Vagina (tissue), 2 donors: ENCODE results near the gene PRR14. TPM values are rescaled to one million over a fixed set of nuclear protein-coding genes. Genes with fewer than 3 reads are reported as not detected.

Experiments used
- DNase-seq, 2 donors: peaks; one replicate each; pipeline ENCODE4 v3.0.0-alpha.2; 2017; ENCODE audit errors: extremely low spot score in 2 of 2
- H3K27ac ChIP-seq: fragments of 200-600 bp; sonication (generic); one replicate; pipeline ENCODE4 v1.5.1; 2019
- H3K27me3 ChIP-seq: fragments of 200-600 bp; sonication (generic); one replicate; pipeline ENCODE4 v1.5.1; 2019
- H3K36me3 ChIP-seq, 2 donors: fragments of 200-600 bp; sonication (generic); one replicate each; pipeline ENCODE4 v1.5.1; 2017 to 2019
- H3K4me1 ChIP-seq: fragments of 200-600 bp; sonication (generic); one replicate; pipeline ENCODE4 v1.5.1; 2019
- H3K4me3 ChIP-seq, 2 donors: fragments of 200-600 bp; sonication (generic); 1 replicate in 1 of 2; 2 replicates in 1 of 2; pipeline ENCODE4 v1.5.1; 2016 to 2019
- H3K9me3 ChIP-seq: fragments of 200-600 bp; sonication (generic); one replicate; pipeline ENCODE4 v1.5.1; 2019
- POLR2A ChIP-seq, 2 donors: fragments of 450-650 bp; IDR thresholded peaks; one replicate each; pipeline ENCODE4 v1.6.1; 2017; ENCODE audit warnings: antibody characterized with exemption in 2 of 2, mild to moderate bottlenecking in 2 of 2, moderate library complexity in 2 of 2
- POLR2AphosphoS5 ChIP-seq, 2 donors: sonication (generic); formaldehyde crosslinking; IDR thresholded peaks; one replicate each; pipeline ENCODE4 v1.9.0; 2017; ENCODE audit warnings: antibody characterized with exemption in 2 of 2, mild to moderate bottlenecking in 2 of 2, low read depth in 1 of 2; ENCODE audit not compliant: insufficient read depth in 1 of 2
- intact Hi-C: fragments of 100-400 bp; cut with DNase I; formaldehyde crosslinking; loops from one replicate; pipeline ENCODE4 v1.15.1; 2023
- total RNA-seq: library from RNA; depleted of rRNA; stranded (reverse); fragments of >200 nt; gene quantifications from one replicate; pipeline ENCODE4 v1.2.3, GENCODE V29; 2016
- TF ChIP-seq, protein P1 (sequence below), 3 experiments: fragments of 450-650 bp in 2 of 3; fragments of 200-600 bp in 1 of 3; sonication (generic) in 1 of 3; IDR thresholded peaks; one replicate each; pipeline ENCODE4 v1.5.1; 2017 to 2019; ENCODE audit warnings: antibody characterized with exemption in 3 of 3, mild to moderate bottlenecking in 2 of 3, moderate library complexity in 2 of 3

Gene PRR14
- total RNA-seq, 1 donor from 2014 or later = 60.4 TPM

DNA sequence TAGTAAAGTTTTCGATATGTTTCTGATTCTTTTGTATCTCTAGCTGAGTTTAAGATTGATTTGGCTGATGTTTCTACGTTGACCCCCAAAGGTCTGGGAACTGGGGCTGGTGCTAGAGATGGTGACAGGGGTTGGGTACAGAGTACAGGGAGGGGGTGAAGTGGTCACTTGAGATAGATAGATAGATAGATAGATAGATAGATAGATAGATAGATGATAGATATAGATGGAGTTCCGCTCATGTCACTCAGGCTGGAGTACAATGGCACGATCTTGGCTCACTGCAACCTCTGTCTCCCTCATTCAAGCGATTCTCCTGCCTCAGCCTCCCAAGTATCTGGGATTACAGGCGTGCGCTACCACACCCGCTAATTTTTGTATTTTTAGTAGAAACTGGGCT lies 5.6 kb downstream of the PRR14 start:
- intact Hi-C loops = loop anchor here (5.0 kb wide), 1 partner anchor 84 kb away; the partner anchor contains the start of gene ZNF688
- peak overlapping the region; percentile 68 for H3K27ac ChIP-seq

DNA sequence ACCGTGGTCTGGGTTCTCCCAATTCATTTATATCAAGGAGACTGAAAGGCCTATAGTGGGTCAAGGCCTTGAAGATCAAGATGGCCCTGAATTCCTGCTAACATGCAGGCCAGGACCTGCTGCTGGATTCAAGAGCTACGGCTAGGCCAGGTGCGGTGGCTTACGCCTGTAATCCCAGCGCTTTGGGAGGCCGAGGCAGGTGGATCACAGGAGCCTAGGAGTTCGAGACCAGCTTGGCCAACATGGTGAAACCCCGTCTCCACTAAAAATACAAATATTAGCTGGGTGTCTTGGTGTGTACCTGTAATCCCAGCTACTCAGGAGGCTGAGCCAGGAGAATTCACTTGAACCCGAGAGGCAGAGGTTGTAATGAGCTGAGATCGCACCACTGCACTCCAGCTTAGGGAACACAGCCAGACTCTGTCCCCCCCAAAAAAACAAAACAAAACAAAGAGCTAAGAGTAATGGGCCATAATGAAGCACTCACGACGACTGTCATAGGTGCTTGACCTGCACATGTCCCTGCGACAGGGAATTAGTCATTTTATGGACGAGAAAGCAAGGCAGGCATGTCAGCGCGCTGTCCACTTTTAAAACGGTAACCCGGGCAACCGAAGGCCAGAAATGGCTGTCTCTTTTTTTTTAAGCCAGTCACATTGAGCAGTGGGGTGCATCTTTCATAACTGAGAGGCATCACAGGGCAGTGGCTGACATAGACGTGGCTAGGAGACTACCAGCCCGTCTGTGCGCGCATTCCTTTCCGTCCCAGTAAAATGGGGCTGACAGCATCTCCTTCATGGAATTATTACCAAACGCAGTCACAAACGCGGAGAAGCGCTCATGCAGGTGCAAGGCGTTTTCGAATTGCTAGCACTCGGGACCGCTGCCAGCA lies 6.5 kb downstream of the PRR14 start:
- H3K4me1 ChIP-seq = peaks cover 43% of the 10 kb centered on the region
- H3K27ac ChIP-seq = peak overlapping the region; percentile 68
- intact Hi-C loops = loop anchor here (5.0 kb wide), 1 partner anchor 85 kb away; the partner anchor contains the start of gene ZNF688
- H3K27me3 ChIP-seq = no peaks in the 10 kb centered on the region
- H3K36me3 ChIP-seq = peaks cover 0 to 53% of the 10 kb centered on the region in 2 donors
- peak overlapping the region; percentile 39 to 83 for H3K4me3 ChIP-seq
- no peaks in the 10 kb centered on the region for H3K9me3 ChIP-seq
- no peak for TF ChIP-seq POLR2A (IDR thresholded peaks at IDR 0.05)
- TF ChIP-seq, protein P1, sequence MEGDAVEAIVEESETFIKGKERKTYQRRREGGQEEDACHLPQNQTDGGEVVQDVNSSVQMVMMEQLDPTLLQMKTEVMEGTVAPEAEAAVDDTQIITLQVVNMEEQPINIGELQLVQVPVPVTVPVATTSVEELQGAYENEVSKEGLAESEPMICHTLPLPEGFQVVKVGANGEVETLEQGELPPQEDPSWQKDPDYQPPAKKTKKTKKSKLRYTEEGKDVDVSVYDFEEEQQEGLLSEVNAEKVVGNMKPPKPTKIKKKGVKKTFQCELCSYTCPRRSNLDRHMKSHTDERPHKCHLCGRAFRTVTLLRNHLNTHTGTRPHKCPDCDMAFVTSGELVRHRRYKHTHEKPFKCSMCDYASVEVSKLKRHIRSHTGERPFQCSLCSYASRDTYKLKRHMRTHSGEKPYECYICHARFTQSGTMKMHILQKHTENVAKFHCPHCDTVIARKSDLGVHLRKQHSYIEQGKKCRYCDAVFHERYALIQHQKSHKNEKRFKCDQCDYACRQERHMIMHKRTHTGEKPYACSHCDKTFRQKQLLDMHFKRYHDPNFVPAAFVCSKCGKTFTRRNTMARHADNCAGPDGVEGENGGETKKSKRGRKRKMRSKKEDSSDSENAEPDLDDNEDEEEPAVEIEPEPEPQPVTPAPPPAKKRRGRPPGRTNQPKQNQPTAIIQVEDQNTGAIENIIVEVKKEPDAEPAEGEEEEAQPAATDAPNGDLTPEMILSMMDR (IDR thresholded peaks at IDR 0.05) = no peak
- no peak for TF ChIP-seq POLR2AphosphoS5 (IDR thresholded peaks at IDR 0.05; ENCODE audit: insufficient read depth in 1 of 2, low read depth in 1 of 2)
- DNase-seq = no peak

More for the DNA sequence above, 5.6 kb downstream of the PRR14 start:
- H3K4me3 ChIP-seq = no peak overlapping the region
- no peak for DNase-seq
- H3K36me3 ChIP-seq = peaks cover 0 to 48% of the 10 kb centered on the region in 2 donors
- no peaks in the 10 kb centered on the region for H3K9me3 ChIP-seq
- peaks cover 43% of the 10 kb centered on the region for H3K4me1 ChIP-seq
- H3K27me3 ChIP-seq = no peaks in the 10 kb centered on the region
- TF ChIP-seq, protein P1 (IDR thresholded peaks at IDR 0.05) = no peak

DNA sequence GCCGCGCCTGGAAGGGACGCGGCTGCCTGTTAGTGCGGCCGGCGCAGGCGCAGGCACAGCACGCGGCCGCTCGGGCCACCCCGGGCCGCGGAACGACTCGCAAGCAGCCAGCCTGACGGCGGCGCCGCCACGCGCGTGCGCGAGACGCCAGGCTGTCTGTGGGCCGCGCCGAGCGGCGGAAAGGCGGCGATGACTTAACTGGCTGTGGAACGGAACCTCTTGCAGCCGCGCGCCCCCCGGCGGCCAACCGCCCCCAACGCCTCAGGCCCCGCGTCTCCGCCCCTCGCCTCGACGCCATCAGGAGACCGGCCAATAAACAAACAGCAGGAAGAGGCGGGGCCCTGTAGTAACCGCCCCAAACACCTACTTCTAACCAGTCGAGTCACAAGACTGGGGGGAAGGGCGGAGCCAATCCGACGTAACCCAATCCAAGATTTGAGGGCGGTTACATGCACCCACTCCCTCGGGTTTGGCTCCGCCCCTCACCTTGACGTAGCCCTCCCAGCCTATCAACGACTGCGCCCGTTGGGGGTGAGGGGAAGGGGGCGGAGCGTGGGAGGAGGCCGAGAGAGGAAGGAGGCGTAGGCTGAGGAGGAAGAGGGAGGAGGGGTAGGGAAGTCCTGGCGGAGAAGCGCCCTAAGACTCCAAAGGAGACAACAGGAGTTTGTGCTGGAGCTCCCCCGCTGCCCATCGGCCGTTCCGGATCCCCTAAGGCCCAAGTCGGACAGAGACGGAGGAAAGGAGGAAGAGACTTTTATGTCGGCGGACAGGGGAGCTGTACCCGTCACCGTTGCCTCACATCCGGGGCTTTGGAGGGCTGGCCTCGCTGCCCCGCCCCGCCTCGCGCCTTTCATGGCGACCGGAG lies 7.3 kb downstream of the PRR14 start, which contains the start of gene FBRS:
TSS of gene FBRS (plus strand) at position 566 of the 865 bp plus-strand sequence. CDS start 1,088 bp downstream, outside the sequence.
- peak within 1 kb of the TSS; percentile 83 to 88 for H3K4me3 ChIP-seq
- peaks cover 0 to 55% of the 10 kb centered on the region in 2 donors for H3K36me3 ChIP-seq
- DNase-seq = peak; percentile 100
- intact Hi-C loops = loop anchor here (2.0 to 5.0 kb wide), 2 partner anchors 41 to 86 kb away; partner anchors contain the start of genes SRCAP and ZNF688
- peak within 1 kb of the TSS; percentile 99 for H3K27ac ChIP-seq
- peaks cover 44% of the 10 kb centered on the region for H3K4me1 ChIP-seq
- no peaks in the 10 kb centered on the region for H3K9me3 ChIP-seq
- TF ChIP-seq POLR2AphosphoS5 (IDR thresholded peaks at IDR 0.05; ENCODE audit: insufficient read depth in 1 of 2, low read depth in 1 of 2) (peak; percentile 91 to 99), POLR2A (IDR thresholded peaks at IDR 0.05) (peak in 1 of 2 donors; percentile 92)
- TF ChIP-seq, protein P1 (IDR thresholded peaks at IDR 0.05) = peak; percentile 43 to 69 (median 52)
- no peaks in the 10 kb centered on the region for H3K27me3 ChIP-seq

GRCh38 chr16:30658731-30659506 lies 8.2 kb downstream of the PRR14 start:
- H3K4me1 ChIP-seq = peaks cover 52% of the 10 kb centered on the region
- H3K4me3 ChIP-seq = peak overlapping the region; percentile 83 to 88
- H3K9me3 ChIP-seq = no peaks in the 10 kb centered on the region
- peak overlapping the region; percentile 99 for H3K27ac ChIP-seq
- DNase-seq = peak in 1 of 2 donors; percentile 98
- no peaks in the 10 kb centered on the region for H3K27me3 ChIP-seq
- intact Hi-C loops = loop anchor here (2.0 to 5.0 kb wide), 2 partner anchors 40 to 87 kb away; partner anchors contain the start of genes SRCAP and ZNF688
- TF ChIP-seq POLR2AphosphoS5 (IDR thresholded peaks at IDR 0.05; ENCODE audit: insufficient read depth in 1 of 2, low read depth in 1 of 2) (peak; percentile 5 to 84), POLR2A (IDR thresholded peaks at IDR 0.05) (no peak)
- TF ChIP-seq, protein P1 (IDR thresholded peaks at IDR 0.05) = peak in 1 of 3 experiments; percentile 7
- peaks cover 0 to 55% of the 10 kb centered on the region in 2 donors for H3K36me3 ChIP-seq
